Measurements from ENCODE around the gene WDR7. TPM values are rescaled to one million over a fixed set of nuclear protein-coding genes. Genes with fewer than 3 reads are reported as not detected.

WDR7 gene
- total RNA-seq, 1 experiment from 2014 or later, result 11.0 TPM

GRCh38 chr18:56716692-56717146 lies 65.6 kb downstream of the WDR7 start:
- no peak for DNase-seq (ENCODE audit: low read depth in 1 of 2, low spot score in 2 of 2)

DNA sequence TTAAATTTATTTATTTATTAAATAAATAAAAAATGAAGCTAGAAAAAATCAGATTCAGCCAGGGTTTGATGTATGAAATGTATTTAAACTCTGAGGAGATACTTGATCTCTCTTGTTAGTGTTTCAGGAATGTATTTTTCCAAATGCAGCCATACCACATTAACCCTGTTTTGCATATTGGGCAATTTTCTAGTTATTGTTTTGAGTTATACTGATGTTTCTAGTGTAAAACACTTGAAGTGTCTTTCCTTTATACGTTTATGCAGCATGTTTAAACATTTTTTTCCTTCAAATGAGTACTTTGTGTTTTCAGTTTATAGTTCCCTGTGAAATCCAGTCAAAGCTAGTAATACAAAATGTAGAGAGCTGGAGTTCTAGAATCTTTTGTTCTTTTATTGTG lies 69.9 kb downstream of the WDR7 start:
- no peak for DNase-seq (ENCODE audit: low read depth in 1 of 2, low spot score in 2 of 2)

More at GRCh38 chr18:56716692-56717146, 65.6 kb downstream of the WDR7 start:
- no peaks in the 10 kb centered on the region for H3K27me3 ChIP-seq (replicated peaks)
- no peak overlapping the region for H3K27ac ChIP-seq
- no peaks in the 10 kb centered on the region for H3K4me1 ChIP-seq (replicated peaks)
- H3K9me3 ChIP-seq (replicated peaks), result no peaks in the 10 kb centered on the region
- no peaks in the 10 kb centered on the region for H3K36me3 ChIP-seq
- H3K4me3 ChIP-seq, result no peak overlapping the region

DNA sequence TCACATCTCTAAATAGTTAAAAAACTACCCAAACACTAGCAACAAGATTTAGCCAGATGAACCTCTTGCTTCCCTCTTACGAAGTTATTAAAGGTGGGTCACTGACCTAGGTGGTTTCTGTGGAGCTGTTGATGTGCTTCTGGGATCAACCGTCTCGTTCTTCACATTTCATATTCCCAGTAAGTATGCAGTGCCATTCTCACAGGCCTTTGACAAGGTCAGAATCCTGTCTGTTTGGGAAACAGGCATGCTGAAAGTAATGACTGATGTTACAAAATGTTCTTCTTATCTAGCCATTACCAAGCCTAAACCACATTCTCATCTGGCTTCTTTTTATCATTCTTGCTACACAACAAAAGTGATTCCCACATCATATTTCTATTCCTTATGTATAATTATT lies 70.3 kb downstream of the WDR7 start:
- H3K27me3 ChIP-seq (replicated peaks), result no peaks in the 10 kb centered on the region
- H3K9me3 ChIP-seq (replicated peaks), result no peaks in the 10 kb centered on the region
- H3K4me1 ChIP-seq (replicated peaks), result no peaks in the 10 kb centered on the region
- H3K36me3 ChIP-seq, result no peaks in the 10 kb centered on the region
- DNase-seq (ENCODE audit: low read depth in 1 of 2, low spot score in 2 of 2), result no peak
- H3K27ac ChIP-seq, result no peak overlapping the region
- H3K4me3 ChIP-seq, result no peak overlapping the region

More for the DNA sequence above, 69.9 kb downstream of the WDR7 start:
- Histone ChIP-seq H3K9me3 (replicated peaks) (no peaks in the 10 kb centered on the region), H3K27me3 (replicated peaks) (no peaks in the 10 kb centered on the region), H3K4me1 (replicated peaks) (no peaks in the 10 kb centered on the region), H3K27ac (no peak overlapping the region), H3K4me3 (no peak overlapping the region), H3K36me3 (no peaks in the 10 kb centered on the region)

GRCh38 chr18:56722518-56722917 lies 71.4 kb downstream of the WDR7 start:
- H3K36me3 ChIP-seq, result no peaks in the 10 kb centered on the region
- DNase-seq (ENCODE audit: low read depth in 1 of 2, low spot score in 2 of 2), result no peak
- no peaks in the 10 kb centered on the region for H3K4me1 ChIP-seq (replicated peaks)
- no peak overlapping the region for H3K27ac ChIP-seq
- no peaks in the 10 kb centered on the region for H3K27me3 ChIP-seq (replicated peaks)
- no peak overlapping the region for H3K4me3 ChIP-seq
- H3K9me3 ChIP-seq (replicated peaks), result no peaks in the 10 kb centered on the region

DNA sequence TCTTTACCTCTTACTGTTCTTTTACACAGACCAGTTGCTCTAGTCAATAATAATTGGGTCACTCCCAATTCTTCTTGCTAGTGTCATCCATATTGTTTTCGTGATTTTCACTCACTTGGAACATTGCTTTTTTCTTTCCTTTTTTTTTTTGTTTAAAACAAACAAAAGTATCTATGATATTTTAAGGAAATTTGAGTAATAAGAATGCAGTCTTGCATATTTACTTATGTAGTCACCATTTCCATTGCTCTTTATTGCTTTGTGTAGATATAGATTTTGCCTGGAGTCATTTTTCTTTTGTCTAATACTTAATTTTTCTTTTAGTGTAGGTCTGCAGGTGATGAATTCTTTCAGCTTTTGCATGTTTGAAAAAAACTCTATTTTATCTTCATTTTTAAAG lies 71.9 kb downstream of the WDR7 start:
- H3K4me1 ChIP-seq (replicated peaks), result no peaks in the 10 kb centered on the region
- no peak overlapping the region for H3K27ac ChIP-seq
- no peak overlapping the region for H3K4me3 ChIP-seq
- no peaks in the 10 kb centered on the region for H3K36me3 ChIP-seq
- no peaks in the 10 kb centered on the region for H3K27me3 ChIP-seq (replicated peaks)
- DNase-seq (ENCODE audit: low read depth in 1 of 2, low spot score in 2 of 2), result no peak
- no peaks in the 10 kb centered on the region for H3K9me3 ChIP-seq (replicated peaks)

DNA sequence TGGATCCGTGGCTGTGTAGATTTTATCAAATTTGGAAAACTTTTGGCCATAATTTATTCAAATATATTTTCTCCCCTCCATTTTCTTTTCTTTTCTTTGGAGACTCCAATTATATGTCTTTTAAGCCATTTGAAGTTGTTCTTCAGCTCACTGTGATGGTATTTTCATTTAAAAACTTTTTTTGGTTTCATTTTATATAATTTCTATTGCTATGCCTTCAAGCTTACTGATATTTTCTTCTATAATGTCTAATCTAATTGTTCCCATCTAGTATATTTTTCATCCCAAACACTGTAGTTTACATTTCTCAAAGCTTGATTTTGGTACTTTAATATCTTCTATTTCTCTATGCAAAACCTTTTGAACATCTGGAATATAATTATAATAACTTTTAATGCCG lies 72.5 kb downstream of the WDR7 start:
- H3K9me3 ChIP-seq (replicated peaks), result no peaks in the 10 kb centered on the region
- H3K27ac ChIP-seq, result no peak overlapping the region
- no peaks in the 10 kb centered on the region; the same call in 1 of the 2 replicates for H3K36me3 ChIP-seq
- H3K27me3 ChIP-seq (replicated peaks), result no peaks in the 10 kb centered on the region
- no peak for DNase-seq (ENCODE audit: low read depth in 1 of 2, low spot score in 2 of 2)
- no peaks in the 10 kb centered on the region for H3K4me1 ChIP-seq (replicated peaks)
- no peak overlapping the region for H3K4me3 ChIP-seq

DNA sequence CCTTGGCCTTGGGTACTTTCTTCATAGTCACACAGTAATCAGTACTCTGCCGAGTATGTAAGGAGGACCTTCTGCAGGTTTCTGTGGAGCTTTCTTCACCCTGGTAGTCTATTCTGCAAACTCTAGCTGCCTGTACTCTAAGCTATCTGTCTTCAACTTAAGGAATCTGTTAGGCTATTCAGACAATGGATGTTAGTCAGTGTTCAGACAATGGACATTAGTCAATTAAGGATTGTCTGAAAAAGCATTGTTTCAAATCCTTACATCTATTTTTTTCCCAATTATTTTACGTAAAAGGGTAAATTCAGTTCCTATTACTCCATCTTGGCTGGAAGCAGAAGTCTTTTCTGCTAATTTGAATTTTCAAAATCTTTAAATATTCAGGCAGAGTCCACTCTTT lies 75.7 kb downstream of the WDR7 start:
- Histone ChIP-seq H3K4me3 (no peak overlapping the region), H3K27me3 (replicated peaks) (no peaks in the 10 kb centered on the region), H3K27ac (no peak overlapping the region), H3K4me1 (replicated peaks) (no peaks in the 10 kb centered on the region), H3K36me3 (peaks cover 7% of the 10 kb centered on the region; the same call in 1 of the 2 replicates), H3K9me3 (replicated peaks) (no peaks in the 10 kb centered on the region)
- no peak for DNase-seq (ENCODE audit: low read depth in 1 of 2, low spot score in 2 of 2)

DNA sequence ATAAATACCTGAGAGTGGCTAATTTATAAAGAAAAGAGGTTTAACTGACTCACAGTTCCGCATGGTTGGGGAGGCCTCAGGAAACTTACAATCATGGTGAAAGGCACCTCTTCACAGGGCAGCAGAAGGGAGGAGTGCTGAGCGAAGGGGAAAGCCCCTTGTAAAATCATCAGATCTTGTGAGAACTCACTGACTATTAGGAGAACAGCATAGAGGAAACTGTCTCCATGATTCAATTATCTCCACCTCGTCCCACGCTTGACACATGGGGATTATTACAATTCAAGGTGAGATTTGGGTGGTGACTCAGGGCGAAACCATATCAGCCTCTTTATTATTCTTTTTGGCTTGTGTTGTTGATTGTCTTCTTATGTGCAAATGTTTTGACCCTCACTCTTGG lies 76.2 kb downstream of the WDR7 start:
- no peak overlapping the region for H3K4me3 ChIP-seq
- H3K27me3 ChIP-seq (replicated peaks), result no peaks in the 10 kb centered on the region
- no peaks in the 10 kb centered on the region for H3K4me1 ChIP-seq (replicated peaks)
- DNase-seq (ENCODE audit: low read depth in 1 of 2, low spot score in 2 of 2), result no peak
- peaks cover 7% of the 10 kb centered on the region; the same call in 1 of the 2 replicates for H3K36me3 ChIP-seq
- no peaks in the 10 kb centered on the region for H3K9me3 ChIP-seq (replicated peaks)
- H3K27ac ChIP-seq, result no peak overlapping the region

DNA sequence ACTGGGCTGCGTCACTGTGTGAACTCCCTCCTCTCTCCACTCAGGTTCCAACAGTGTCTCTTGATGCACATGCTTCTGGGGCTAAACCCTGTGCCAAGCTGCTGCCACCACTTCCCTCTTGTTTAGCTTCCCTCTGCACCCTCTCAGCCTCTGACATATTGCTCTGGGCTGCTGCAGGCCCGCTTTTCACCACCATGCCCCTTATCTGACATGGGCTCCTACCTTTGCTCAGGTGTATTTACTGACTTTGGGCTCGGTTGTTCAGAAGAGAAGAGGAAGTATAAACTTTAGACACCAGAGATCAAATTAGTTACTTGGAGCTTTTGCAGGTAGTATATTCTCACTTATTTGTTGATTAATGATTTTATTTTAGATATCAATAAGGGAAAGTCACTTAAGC lies 77.6 kb downstream of the WDR7 start:
- Histone ChIP-seq H3K4me3 (no peak overlapping the region), H3K27ac (no peak overlapping the region)

GRCh38 chr18:56738184-56738583 lies 87.0 kb downstream of the WDR7 start:
- no peak overlapping the region for H3K27ac ChIP-seq
- no peaks in the 10 kb centered on the region for H3K9me3 ChIP-seq (replicated peaks)
- no peaks in the 10 kb centered on the region for H3K36me3 ChIP-seq
- no peak for DNase-seq (ENCODE audit: low read depth in 1 of 2, low spot score in 2 of 2)
- no peak overlapping the region for H3K4me3 ChIP-seq
- no peaks in the 10 kb centered on the region for H3K27me3 ChIP-seq (replicated peaks)
- H3K4me1 ChIP-seq (replicated peaks), result no peaks in the 10 kb centered on the region

More for the DNA sequence above, 77.6 kb downstream of the WDR7 start:
- Histone ChIP-seq H3K9me3 (replicated peaks) (no peaks in the 10 kb centered on the region), H3K27me3 (replicated peaks) (no peaks in the 10 kb centered on the region), H3K36me3 (peaks cover 7% of the 10 kb centered on the region; the same call in 1 of the 2 replicates), H3K4me1 (replicated peaks) (no peaks in the 10 kb centered on the region)
- no peak for DNase-seq (ENCODE audit: low read depth in 1 of 2, low spot score in 2 of 2)

- no peaks in the 10 kb centered on the region for H3K4me1 ChIP-seq (replicated peaks)
- no peak for DNase-seq (ENCODE audit: low read depth in 1 of 2, low spot score in 2 of 2)
These were observed 88.6 kb downstream of the WDR7 start for GRCh38 chr18:56739731-56740130.

GRCh38 chr18:56740645-56741044 lies 89.5 kb downstream of the WDR7 start:
- H3K4me1 ChIP-seq (replicated peaks), result no peaks in the 10 kb centered on the region
- H3K27me3 ChIP-seq (replicated peaks), result no peaks in the 10 kb centered on the region
- no peak overlapping the region for H3K27ac ChIP-seq
- DNase-seq (ENCODE audit: low read depth in 1 of 2, low spot score in 2 of 2), result no peak
- H3K9me3 ChIP-seq (replicated peaks), result no peaks in the 10 kb centered on the region
- no peaks in the 10 kb centered on the region for H3K36me3 ChIP-seq
- H3K4me3 ChIP-seq, result no peak overlapping the region

More at GRCh38 chr18:56739731-56740130, 88.6 kb downstream of the WDR7 start:
- Histone ChIP-seq H3K9me3 (replicated peaks) (no peaks in the 10 kb centered on the region), H3K27ac (no peak overlapping the region), H3K27me3 (replicated peaks) (no peaks in the 10 kb centered on the region), H3K4me3 (no peak overlapping the region), H3K36me3 (no peaks in the 10 kb centered on the region)

DNA sequence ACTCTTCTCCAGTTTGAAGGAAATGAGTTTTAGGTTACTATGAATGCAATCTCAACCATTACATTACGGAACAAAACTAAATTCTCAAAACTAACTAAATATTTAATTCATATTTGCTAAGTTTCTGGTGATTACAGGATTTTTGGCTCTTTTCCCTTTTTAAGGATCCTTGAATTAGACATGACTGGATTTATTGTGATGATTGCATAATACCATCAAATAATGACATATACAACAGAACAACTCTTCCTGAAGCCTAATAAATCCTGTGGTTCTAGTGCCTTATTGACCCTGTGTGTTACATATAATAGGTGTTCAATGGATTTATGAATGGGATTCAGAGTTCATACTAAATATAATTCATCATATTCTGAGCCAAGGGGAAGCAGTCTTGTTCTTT lies 90.5 kb downstream of the WDR7 start:
- DNase-seq (ENCODE audit: low read depth in 1 of 2, low spot score in 2 of 2), result no peak
- H3K4me1 ChIP-seq (replicated peaks), result no peaks in the 10 kb centered on the region
- no peak overlapping the region for H3K4me3 ChIP-seq
- H3K36me3 ChIP-seq, result no peaks in the 10 kb centered on the region
- H3K9me3 ChIP-seq (replicated peaks), result no peaks in the 10 kb centered on the region
- H3K27ac ChIP-seq, result no peak overlapping the region
- no peaks in the 10 kb centered on the region for H3K27me3 ChIP-seq (replicated peaks)

- DNase-seq (ENCODE audit: low read depth in 1 of 2, low spot score in 2 of 2), result no peak
- Histone ChIP-seq H3K4me3 (no peak overlapping the region), H3K27me3 (replicated peaks) (no peaks in the 10 kb centered on the region), H3K27ac (no peak overlapping the region), H3K9me3 (replicated peaks) (no peaks in the 10 kb centered on the region), H3K4me1 (replicated peaks) (no peaks in the 10 kb centered on the region), H3K36me3 (no peaks in the 10 kb centered on the region)
These were observed 92.0 kb downstream of the WDR7 start for GRCh38 chr18:56743115-56743514.

DNA sequence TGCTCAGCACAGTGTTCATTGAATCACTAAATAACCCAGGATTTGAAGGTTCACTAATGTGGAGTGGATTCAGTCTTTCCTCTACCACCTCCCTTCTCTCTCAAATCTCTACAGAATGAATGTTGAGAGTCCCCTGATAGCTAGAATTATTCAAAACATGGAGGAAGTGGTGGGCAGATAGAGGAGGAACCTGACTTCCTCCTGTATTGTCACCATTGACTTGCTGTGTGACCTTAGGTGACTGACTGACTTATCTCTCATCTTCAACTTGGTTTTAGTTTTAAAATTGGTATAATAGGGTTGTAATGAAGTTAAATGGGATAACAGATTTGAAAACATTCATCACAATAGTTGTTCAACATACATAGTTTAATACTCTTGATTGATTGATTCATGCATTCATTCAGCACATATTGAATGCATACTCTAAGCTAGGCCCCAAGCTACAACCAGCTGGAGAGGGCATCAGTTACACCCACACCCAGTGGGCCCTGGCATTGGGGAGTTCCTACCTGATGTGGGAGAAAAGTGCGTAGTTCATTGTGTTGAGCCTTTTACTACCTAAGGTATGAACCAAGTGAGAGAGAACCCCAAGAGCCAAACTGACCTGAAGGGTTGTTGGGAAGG lies 96.0 kb downstream of the WDR7 start:
- DNase-seq (ENCODE audit: low read depth in 1 of 2, low spot score in 2 of 2), result no peak
- no peaks in the 10 kb centered on the region for H3K4me1 ChIP-seq (replicated peaks)
- H3K9me3 ChIP-seq (replicated peaks), result no peaks in the 10 kb centered on the region
- no peaks in the 10 kb centered on the region for H3K27me3 ChIP-seq (replicated peaks)
- H3K27ac ChIP-seq, result no peak overlapping the region
- no peak overlapping the region for H3K4me3 ChIP-seq
- no peaks in the 10 kb centered on the region for H3K36me3 ChIP-seq

Measured in SJSA1 (cell line).